ENCODE data around the gene TAAR9. TPM values are rescaled to one million over a fixed set of nuclear protein-coding genes. Genes with fewer than 3 reads are reported as not detected.

Gene TAAR9
- total and polyA plus RNA-seq, 2 donors (not counting 1 experiment from before 2014, with no cell fraction given): not detected

DNA sequence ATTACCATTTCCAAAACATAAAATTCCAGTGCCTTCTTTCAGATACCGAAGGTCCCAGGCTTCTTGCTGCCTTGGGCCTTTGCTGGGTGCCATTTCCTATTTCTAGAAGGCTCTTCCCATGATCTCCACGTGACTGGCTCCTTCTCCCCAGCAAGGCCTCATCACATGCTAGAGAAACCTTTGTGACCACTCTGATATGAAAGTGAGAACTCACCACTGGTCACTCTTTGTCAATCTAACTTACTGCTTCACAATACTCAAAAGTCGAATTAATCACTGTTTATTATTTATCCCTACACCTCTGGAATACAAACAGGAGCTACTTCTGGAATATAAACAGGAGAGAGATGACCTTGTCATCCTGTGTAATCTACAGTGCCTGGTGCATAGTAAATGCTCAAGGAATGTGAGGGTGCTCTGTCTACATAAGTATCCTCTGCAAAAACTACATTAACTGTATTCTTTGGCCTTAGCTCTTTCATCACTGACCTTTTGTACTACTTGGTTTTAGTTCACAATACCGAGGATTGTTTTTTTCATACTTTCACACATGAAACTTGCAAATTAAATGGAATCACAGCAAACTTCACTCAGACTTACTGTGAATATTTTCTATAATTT lies 26.8 kb upstream of the TAAR9 start:
- CTCF ChIA-PET: interaction anchor here (2.2 to 8.5 kb wide), 3 partner anchors 25 to 232 kb away, joined by 10 to 81 read pairs (median 17); no protein-coding TSS in a partner anchor
- Histone ChIP-seq H3K27ac (ENCODE audit: low read length in 2 of 2) (peak overlapping the region; percentile 19 to 90), H3K9ac (ENCODE audit: low read length) (peak overlapping the region; percentile 73), H3K4me2 (replicated peaks; ENCODE audit: low read depth, low read length, poor library complexity, severe bottlenecking) (peak overlapping the region; percentile 84), H3K9me3 (ENCODE audit: control extremely low read depth in 1 of 3, control insufficient read depth in 2 of 3, insufficient read depth in 1 of 3, low read length in 2 of 3) (no peaks in the 10 kb centered on the region), H3K79me2 (ENCODE audit: control insufficient read depth, insufficient read depth, low read length) (peaks cover 81% of the 10 kb centered on the region), H3K27me3 (replicated peaks in 1 of 4; ENCODE audit: control extremely low read depth in 1 of 4, control insufficient read depth in 3 of 4, insufficient read depth in 4 of 4, low read length in 3 of 4) (no peaks in the 10 kb centered on the region), H4K20me1 (ENCODE audit: control insufficient read depth, insufficient read depth, low read length, poor library complexity, severe bottlenecking) (peaks cover 42% of the 10 kb centered on the region), H3K4me1 (ENCODE audit: control insufficient read depth in 2 of 2, insufficient read depth in 2 of 2, low read length in 2 of 2) (peaks cover 44 to 52% of the 10 kb centered on the region in 2 donors), H3K4me3 (ENCODE audit: control extremely low read depth in 1 of 5, extremely low read depth in 1 of 5, insufficient read depth in 1 of 5, low read depth in 2 of 5, low read length in 4 of 5) (peak overlapping the region; percentile 59 to 86 (median 81)), H2AFZ (ENCODE audit: insufficient read depth, low read depth, low read length, poor library complexity, severe bottlenecking) (no peak overlapping the region), H3K36me3 (replicated peaks in 1 of 2; ENCODE audit: control extremely low read depth in 1 of 2, control insufficient read depth in 1 of 2, extremely low read depth in 1 of 2, insufficient read depth in 2 of 2, low read length in 1 of 2) (peaks cover 19 to 29% of the 10 kb centered on the region in 2 experiments)
- Mint-ChIP-seq H3K4me1 (peaks cover 72% of the 10 kb centered on the region), H3K27ac (peak overlapping the region; percentile 92), H3K4me3 (peak overlapping the region; percentile 90), H3K27me3 (no peaks in the 10 kb centered on the region), H3K9me3 (ENCODE audit: insufficient read depth) (no peaks in the 10 kb centered on the region)
- intact Hi-C loops (cut with micrococcal nuclease): loop anchor here (5.0 to 10.0 kb wide), 2 partner anchors 286 to 1447 kb away; partner anchors contain the start of genes EPB41L2 and SLC18B1
- TF ChIP-seq, protein P1, sequence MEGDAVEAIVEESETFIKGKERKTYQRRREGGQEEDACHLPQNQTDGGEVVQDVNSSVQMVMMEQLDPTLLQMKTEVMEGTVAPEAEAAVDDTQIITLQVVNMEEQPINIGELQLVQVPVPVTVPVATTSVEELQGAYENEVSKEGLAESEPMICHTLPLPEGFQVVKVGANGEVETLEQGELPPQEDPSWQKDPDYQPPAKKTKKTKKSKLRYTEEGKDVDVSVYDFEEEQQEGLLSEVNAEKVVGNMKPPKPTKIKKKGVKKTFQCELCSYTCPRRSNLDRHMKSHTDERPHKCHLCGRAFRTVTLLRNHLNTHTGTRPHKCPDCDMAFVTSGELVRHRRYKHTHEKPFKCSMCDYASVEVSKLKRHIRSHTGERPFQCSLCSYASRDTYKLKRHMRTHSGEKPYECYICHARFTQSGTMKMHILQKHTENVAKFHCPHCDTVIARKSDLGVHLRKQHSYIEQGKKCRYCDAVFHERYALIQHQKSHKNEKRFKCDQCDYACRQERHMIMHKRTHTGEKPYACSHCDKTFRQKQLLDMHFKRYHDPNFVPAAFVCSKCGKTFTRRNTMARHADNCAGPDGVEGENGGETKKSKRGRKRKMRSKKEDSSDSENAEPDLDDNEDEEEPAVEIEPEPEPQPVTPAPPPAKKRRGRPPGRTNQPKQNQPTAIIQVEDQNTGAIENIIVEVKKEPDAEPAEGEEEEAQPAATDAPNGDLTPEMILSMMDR (IDR thresholded peaks at IDR 0.05): no peak
- TF ChIP-seq EZH2 (IDR thresholded peaks at IDR 0.05; ENCODE audit: borderline replicate concordance, insufficient read depth, low read depth, low read length, poor library complexity, severe bottlenecking): no peak
- ATAC-seq (ENCODE audit: low read depth): no peak
- 11% methylated on average over 2 of the region's 4 CpGs for WGBS (ENCODE audit: insufficient coverage)
- POLR2A ChIA-PET: interaction anchor here (0.6 to 2.7 kb wide), 3 partner anchors 11 to 219 kb away, joined by 3 to 25 read pairs (median 7); no protein-coding TSS in a partner anchor
- no peak for DNase-seq

DNA sequence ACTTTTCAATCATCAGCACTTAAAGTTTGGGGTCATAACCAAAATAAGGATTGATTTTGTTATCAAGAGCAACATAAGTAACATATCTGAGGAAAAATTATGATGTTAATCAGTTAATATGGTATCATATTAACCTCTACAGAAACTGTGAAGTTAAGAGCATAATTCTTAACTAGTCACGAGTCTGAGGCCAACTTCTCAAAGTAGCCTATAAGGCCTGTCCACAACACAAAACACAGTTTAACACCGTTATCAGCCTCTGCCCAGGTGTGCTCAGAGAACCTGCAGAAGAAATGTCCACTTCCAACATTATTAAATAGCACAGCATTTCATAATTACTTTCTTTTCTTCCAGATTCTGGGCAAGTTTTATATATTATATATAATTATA lies 26.3 kb upstream of the TAAR9 start:
- peak overlapping the region; percentile 84 for H3K4me2 ChIP-seq (replicated peaks; ENCODE audit: low read depth, low read length, poor library complexity, severe bottlenecking)
- H3K4me1 ChIP-seq (ENCODE audit: control insufficient read depth in 2 of 2, insufficient read depth in 2 of 2, low read length in 2 of 2): peaks cover 41 to 47% of the 10 kb centered on the region in 2 donors
- Mint-ChIP-seq H3K27me3 (no peaks in the 10 kb centered on the region), H3K27ac (peak overlapping the region; percentile 92), H3K4me3 (peak overlapping the region; percentile 90), H3K4me1 (peaks cover 66% of the 10 kb centered on the region), H3K9me3 (ENCODE audit: insufficient read depth) (no peaks in the 10 kb centered on the region)
- H3K9me3 ChIP-seq (ENCODE audit: control extremely low read depth in 1 of 3, control insufficient read depth in 2 of 3, insufficient read depth in 1 of 3, low read length in 2 of 3): no peaks in the 10 kb centered on the region
- H4K20me1 ChIP-seq (ENCODE audit: control insufficient read depth, insufficient read depth, low read length, poor library complexity, severe bottlenecking): peaks cover 37% of the 10 kb centered on the region
- intact Hi-C loops (cut with micrococcal nuclease): loop anchor here (1.0 to 10.0 kb wide), 5 partner anchors 251 to 1447 kb away; partner anchors contain the start of genes EPB41L2, RPS12, SLC18B1 and TBPL1
- ChIA-PET POLR2A (interaction anchor here (1.0 to 2.7 kb wide), 7 partner anchors 12 to 302 kb away, joined by 3 to 27 read pairs (median 7); partner anchors contain the start of gene RPS12), CTCF (interaction anchor here (1.4 to 8.5 kb wide), 7 partner anchors 16 to 311 kb away, joined by 4 to 81 read pairs (median 10); partner anchors contain the start of gene SLC18B1)
- DNase-seq (no peak), ATAC-seq (ENCODE audit: low read depth) (no peak)
- H3K27me3 ChIP-seq (replicated peaks in 1 of 4; ENCODE audit: control extremely low read depth in 1 of 4, control insufficient read depth in 3 of 4, insufficient read depth in 4 of 4, low read length in 3 of 4): no peaks in the 10 kb centered on the region
- no peak for TF ChIP-seq EZH2 (IDR thresholded peaks at IDR 0.05; ENCODE audit: borderline replicate concordance, insufficient read depth, low read depth, low read length, poor library complexity, severe bottlenecking)
- TF ChIP-seq, protein P1 (IDR thresholded peaks at IDR 0.05): no peak
- H2AFZ ChIP-seq (ENCODE audit: insufficient read depth, low read depth, low read length, poor library complexity, severe bottlenecking): no peak overlapping the region
- H3K9ac ChIP-seq (ENCODE audit: low read length): peak overlapping the region; percentile 73
- H3K79me2 ChIP-seq (ENCODE audit: control insufficient read depth, insufficient read depth, low read length): peaks cover 76% of the 10 kb centered on the region
- peak overlapping the region; percentile 19 to 90 for H3K27ac ChIP-seq (ENCODE audit: low read length in 2 of 2)
- peak overlapping the region; percentile 59 to 86 (median 81) for H3K4me3 ChIP-seq (ENCODE audit: control extremely low read depth in 1 of 5, extremely low read depth in 1 of 5, insufficient read depth in 1 of 5, low read depth in 2 of 5, low read length in 4 of 5)
- H3K36me3 ChIP-seq (replicated peaks in 1 of 2; ENCODE audit: control extremely low read depth in 1 of 2, control insufficient read depth in 1 of 2, extremely low read depth in 1 of 2, insufficient read depth in 2 of 2, low read length in 1 of 2): peaks cover 18 to 29% of the 10 kb centered on the region in 2 experiments
- WGBS (ENCODE audit: insufficient coverage): 0% methylated on average over 2 of the region's 2 CpGs
